Globus pallidus (tissue), 1 donor: ENCODE data around the gene CEMIP.
"Not testable (repeated sequence)": the region's sequence is repeated elsewhere in the genome, so short reads cannot be mapped to it uniquely, and the experiment has no call there.

Experiments used
- DNase-seq: peaks from one replicate; pipeline ENCODE4 v3.0.0-alpha.2; 2015; ENCODE audit warnings: low spot score

CEMIP gene

GRCh38 chr15:80953001-80953952, 174.1 kb downstream of the CEMIP start:
- DNase-seq, result no peak

GRCh38 chr15:80953953-80954778, 175.0 kb downstream of the CEMIP start:
- no peak for DNase-seq

GRCh38 chr15:80955571-80956452, 176.6 kb downstream of the CEMIP start:
- not testable (repeated sequence) for DNase-seq

GRCh38 chr15:80957556-80957955, 178.4 kb downstream of the CEMIP start:
- no peak for DNase-seq

- no peak for DNase-seq
These were observed 178.8 kb downstream of the CEMIP start for GRCh38 chr15:80957976-80958375.

GRCh38 chr15:80958818-80959495, 179.8 kb downstream of the CEMIP start:
- no peak for DNase-seq

GRCh38 chr15:80965454-80965853, 186.3 kb downstream of the CEMIP start:
- not testable (repeated sequence) for DNase-seq

- DNase-seq, result no peak
These were observed 187.4 kb downstream of the CEMIP start for GRCh38 chr15:80966431-80967197.

- DNase-seq, result no peak
These were observed 188.3 kb downstream of the CEMIP start for GRCh38 chr15:80967451-80967850.

GRCh38 chr15:80967991-80968510, 188.9 kb downstream of the CEMIP start:
- no peak for DNase-seq

- DNase-seq, result no peak
These were observed 190.1 kb downstream of the CEMIP start for GRCh38 chr15:80969316-80969715.

GRCh38 chr15:80970018-80970657, 191.0 kb downstream of the CEMIP start:
- peak; percentile 64 for DNase-seq

GRCh38 chr15:80970658-80971057, 191.5 kb downstream of the CEMIP start:
- no peak for DNase-seq

- DNase-seq, result no peak
These were observed 192.0 kb downstream of the CEMIP start for GRCh38 chr15:80971143-80971542.

- DNase-seq, result no peak
These were observed 193.1 kb downstream of the CEMIP start for GRCh38 chr15:80972276-80972675.

GRCh38 chr15:80974914-80975313, 195.7 kb downstream of the CEMIP start:
- no peak for DNase-seq

- no peak for DNase-seq
These were observed 197.7 kb downstream of the CEMIP start for GRCh38 chr15:80976851-80977250.

GRCh38 chr15:80977627-80978036, 198.5 kb downstream of the CEMIP start:
- DNase-seq, result peak; percentile 82

GRCh38 chr15:80978685-80979329, 199.6 kb downstream of the CEMIP start:
- no peak for DNase-seq
